SK-N-SH treated with all-trans-retinoic acid at 6 μM for 48 hours (cell line): Measurements from ENCODE around the gene TARBP1.

ENCODE experiments used
- ATAC-seq: fragments of 200-7000 bp; cut with Tn5 transposase; 3 replicates; pipeline ENCODE4 v1.9.1; 2020; ENCODE audit warnings: mild to moderate bottlenecking, moderate library complexity
- BACH2 ChIP-seq: fragments of 250-450 bp; sonication (Bioruptor Pico); IDR thresholded peaks from 2 replicates; pipeline ENCODE4 v1.9.0; 2021; ENCODE audit warnings: mild to moderate bottlenecking, borderline replicate concordance
- CSDC2 ChIP-seq: fragments of 250-450 bp; sonication (Bioruptor Pico); IDR thresholded peaks from 2 replicates; pipeline ENCODE4 v1.5.0; 2020; ENCODE audit warnings: mild to moderate bottlenecking, moderate library complexity
- ESRRG ChIP-seq: fragments of 250-450 bp; sonication (Bioruptor Pico); IDR thresholded peaks from 2 replicates; pipeline ENCODE4 v1.6.1; 2021; ENCODE audit warnings: mild to moderate bottlenecking
- GLIS3 ChIP-seq: fragments of 250-450 bp; sonication (Bioruptor Pico); IDR thresholded peaks from 2 replicates; pipeline ENCODE4 v1.5.0; 2020; ENCODE audit warnings: mild to moderate bottlenecking, moderate library complexity
- ISL1 ChIP-seq: fragments of 250-450 bp; sonication (Bioruptor Pico); IDR thresholded peaks from 2 replicates; pipeline ENCODE4 v2.1.2; 2022; ENCODE audit warnings: mild to moderate bottlenecking, moderate library complexity
- OSR1 ChIP-seq: fragments of 250-450 bp; sonication (Bioruptor Pico); IDR thresholded peaks from 2 replicates; pipeline ENCODE4 v1.8.0; 2022; ENCODE audit warnings: moderate library complexity, mild to moderate bottlenecking, inconsistent platforms
- PATZ1 ChIP-seq: fragments of 250-450 bp; sonication (Bioruptor Pico); IDR thresholded peaks from 2 replicates; pipeline ENCODE4 v1.8.0; 2020; ENCODE audit warnings: mild to moderate bottlenecking, moderate library complexity, borderline replicate concordance
- POU6F1 ChIP-seq: fragments of 250-450 bp; sonication (Bioruptor Pico); IDR thresholded peaks from 2 replicates; pipeline ENCODE4 v1.8.0; 2021; ENCODE audit warnings: low read depth, mild to moderate bottlenecking, moderate library complexity, borderline replicate concordance
- RARB ChIP-seq: fragments of 250-450 bp; sonication (Bioruptor Pico); IDR thresholded peaks from 2 replicates; pipeline ENCODE4 v1.8.0; 2021; ENCODE audit warnings: mild to moderate bottlenecking, moderate library complexity
- SNAI2 ChIP-seq: fragments of 250-450 bp; sonication (Bioruptor Pico); IDR thresholded peaks from 2 replicates; pipeline ENCODE4 v1.5.0; 2020; ENCODE audit warnings: mild to moderate bottlenecking, moderate library complexity
- TCF4 ChIP-seq: fragments of 250-450 bp; sonication (Bioruptor Pico); IDR thresholded peaks from 2 replicates; pipeline ENCODE4 v1.8.0; 2021; ENCODE audit warnings: mild to moderate bottlenecking, moderate library complexity, borderline replicate concordance
- TOX ChIP-seq: fragments of 250-450 bp; sonication (Bioruptor Pico); IDR thresholded peaks from 2 replicates; pipeline ENCODE4 v1.8.0; 2021; ENCODE audit warnings: mild to moderate bottlenecking, moderate library complexity, borderline replicate concordance
- ZC3H10 ChIP-seq: fragments of 250-450 bp; sonication (Bioruptor Pico); IDR thresholded peaks from 2 replicates; pipeline ENCODE4 v1.5.1; 2021; ENCODE audit warnings: mild to moderate bottlenecking, moderate library complexity
- ZFP3 ChIP-seq: fragments of 250-450 bp; sonication (Bioruptor Pico); IDR thresholded peaks from 2 replicates; pipeline ENCODE4 v1.5.0; 2020; ENCODE audit warnings: mild to moderate bottlenecking, moderate library complexity
- ZFP30 ChIP-seq: fragments of 450-650 bp; formaldehyde crosslinking; IDR thresholded peaks from 2 replicates; pipeline ENCODE4 v1.5.0; 2022; ENCODE audit warnings: mild to moderate bottlenecking, moderate library complexity
- ZNF565 ChIP-seq: fragments of 450-650 bp; formaldehyde crosslinking; conservative IDR thresholded peaks from 2 replicates; pipeline ENCODE4 v1.5.0; 2020; ENCODE audit warnings: low read depth, mild to moderate bottlenecking, moderate library complexity
- ZNF70 ChIP-seq: fragments of 450-650 bp; formaldehyde crosslinking; IDR thresholded peaks from 2 replicates; pipeline ENCODE4 v1.5.0; 2020; ENCODE audit warnings: mild to moderate bottlenecking, moderate library complexity
- ZNF8 ChIP-seq: fragments of 450-650 bp; formaldehyde crosslinking; IDR thresholded peaks from 2 replicates; pipeline ENCODE4 v1.5.0; 2020; ENCODE audit warnings: mild to moderate bottlenecking, moderate library complexity
- TF ChIP-seq, protein P1 (sequence below): fragments of 250-450 bp; sonication (Bioruptor Pico); IDR thresholded peaks from 2 replicates; pipeline ENCODE4 v1.5.1; 2020; ENCODE audit warnings: low read depth, mild to moderate bottlenecking, moderate library complexity
- TF ChIP-seq, protein P2 (sequence below): fragments of 250-450 bp; sonication (Bioruptor Pico); IDR thresholded peaks from 2 replicates; pipeline ENCODE4 v1.5.1; 2021; ENCODE audit warnings: mild to moderate bottlenecking, moderate library complexity
- TF ChIP-seq, protein P3 (sequence below): fragments of 250-450 bp; sonication (Bioruptor Pico); IDR thresholded peaks from 2 replicates; pipeline ENCODE4 v1.5.0; 2020; ENCODE audit warnings: mild to moderate bottlenecking, moderate library complexity

The TARBP1 gene

DNA sequence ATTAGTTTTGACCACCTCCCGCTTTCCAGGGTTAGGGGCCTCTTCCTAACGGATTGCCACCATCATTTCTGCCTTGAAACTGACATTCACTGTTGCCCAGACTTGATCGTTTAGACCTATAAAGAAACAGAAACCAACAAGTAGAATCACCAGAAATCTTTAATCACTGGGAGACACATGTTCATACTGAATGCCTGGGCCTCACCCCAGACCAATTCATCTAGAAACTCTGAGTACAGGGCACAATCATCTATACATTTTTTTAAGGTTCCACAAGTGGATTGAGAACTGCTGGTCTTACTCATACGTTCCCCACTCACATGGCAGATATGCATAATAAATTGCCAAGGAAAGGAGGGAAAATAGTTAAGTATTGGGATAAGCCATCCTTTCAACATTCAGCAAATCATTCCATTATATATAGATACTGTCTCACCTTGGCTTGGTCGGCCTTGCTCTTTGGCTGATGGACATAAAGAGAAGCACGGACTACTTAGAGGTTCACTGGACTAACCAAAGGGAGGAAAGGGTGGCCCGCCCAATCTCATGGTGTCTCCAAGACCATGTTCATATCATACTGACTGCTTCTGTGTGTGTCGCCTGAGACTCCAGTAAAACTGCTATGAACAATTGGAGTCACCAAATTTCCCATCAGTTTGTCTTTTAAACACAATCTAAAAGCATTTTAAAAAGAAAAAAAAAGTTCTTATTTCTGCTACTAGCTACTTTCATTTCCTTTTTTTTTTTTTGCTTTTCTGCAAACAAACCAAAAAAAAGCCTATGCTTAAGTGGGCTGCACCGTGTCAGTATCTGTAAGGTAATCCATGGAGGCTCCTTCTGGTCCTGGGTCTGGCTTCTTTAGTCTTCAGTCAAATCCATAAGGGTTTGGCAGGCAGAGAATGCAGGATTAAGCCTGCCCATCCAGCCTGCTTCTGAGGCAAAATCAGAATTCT lies 9.4 kb upstream of the TARBP1 start:
- TF ChIP-seq OSR1 (CRISPR knock-in tag) (no peak), SNAI2 (CRISPR knock-in tag) (no peak), ZNF70 (CRISPR knock-in tag) (no peak), ZC3H10 (no peak), ZFP3 (CRISPR knock-in tag) (no peak), ESRRG (CRISPR knock-in tag) (no peak), TCF4 (CRISPR knock-in tag) (no peak), GLIS3 (CRISPR knock-in tag) (no peak), ZFP30 (CRISPR knock-in tag) (no peak), BACH2 (CRISPR knock-in tag) (no peak), PATZ1 (no peak), ZNF8 (CRISPR knock-in tag) (no peak), RARB (no peak), TOX (CRISPR knock-in tag) (no peak), ZNF565 (CRISPR knock-in tag) (no peak)
- TF ChIP-seq, protein P1, sequence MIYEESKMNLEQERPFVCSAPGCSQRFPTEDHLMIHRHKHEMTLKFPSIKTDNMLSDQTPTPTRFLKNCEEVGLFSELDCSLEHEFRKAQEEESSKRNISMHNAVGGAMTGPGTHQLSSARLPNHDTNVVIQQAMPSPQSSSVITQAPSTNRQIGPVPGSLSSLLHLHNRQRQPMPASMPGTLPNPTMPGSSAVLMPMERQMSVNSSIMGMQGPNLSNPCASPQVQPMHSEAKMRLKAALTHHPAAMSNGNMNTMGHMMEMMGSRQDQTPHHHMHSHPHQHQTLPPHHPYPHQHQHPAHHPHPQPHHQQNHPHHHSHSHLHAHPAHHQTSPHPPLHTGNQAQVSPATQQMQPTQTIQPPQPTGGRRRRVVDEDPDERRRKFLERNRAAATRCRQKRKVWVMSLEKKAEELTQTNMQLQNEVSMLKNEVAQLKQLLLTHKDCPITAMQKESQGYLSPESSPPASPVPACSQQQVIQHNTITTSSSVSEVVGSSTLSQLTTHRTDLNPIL, result no peak
- TF ChIP-seq, protein P2, sequence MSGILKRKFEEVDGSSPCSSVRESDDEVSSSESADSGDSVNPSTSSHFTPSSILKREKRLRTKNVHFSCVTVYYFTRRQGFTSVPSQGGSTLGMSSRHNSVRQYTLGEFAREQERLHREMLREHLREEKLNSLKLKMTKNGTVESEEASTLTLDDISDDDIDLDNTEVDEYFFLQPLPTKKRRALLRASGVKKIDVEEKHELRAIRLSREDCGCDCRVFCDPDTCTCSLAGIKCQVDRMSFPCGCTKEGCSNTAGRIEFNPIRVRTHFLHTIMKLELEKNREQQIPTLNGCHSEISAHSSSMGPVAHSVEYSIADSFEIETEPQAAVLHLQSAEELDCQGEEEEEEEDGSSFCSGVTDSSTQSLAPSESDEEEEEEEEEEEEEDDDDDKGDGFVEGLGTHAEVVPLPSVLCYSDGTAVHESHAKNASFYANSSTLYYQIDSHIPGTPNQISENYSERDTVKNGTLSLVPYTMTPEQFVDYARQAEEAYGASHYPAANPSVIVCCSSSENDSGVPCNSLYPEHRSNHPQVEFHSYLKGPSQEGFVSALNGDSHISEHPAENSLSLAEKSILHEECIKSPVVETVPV, result no peak
- TF ChIP-seq, all 23 proteins: peak for 0
- no peak for ATAC-seq

DNA sequence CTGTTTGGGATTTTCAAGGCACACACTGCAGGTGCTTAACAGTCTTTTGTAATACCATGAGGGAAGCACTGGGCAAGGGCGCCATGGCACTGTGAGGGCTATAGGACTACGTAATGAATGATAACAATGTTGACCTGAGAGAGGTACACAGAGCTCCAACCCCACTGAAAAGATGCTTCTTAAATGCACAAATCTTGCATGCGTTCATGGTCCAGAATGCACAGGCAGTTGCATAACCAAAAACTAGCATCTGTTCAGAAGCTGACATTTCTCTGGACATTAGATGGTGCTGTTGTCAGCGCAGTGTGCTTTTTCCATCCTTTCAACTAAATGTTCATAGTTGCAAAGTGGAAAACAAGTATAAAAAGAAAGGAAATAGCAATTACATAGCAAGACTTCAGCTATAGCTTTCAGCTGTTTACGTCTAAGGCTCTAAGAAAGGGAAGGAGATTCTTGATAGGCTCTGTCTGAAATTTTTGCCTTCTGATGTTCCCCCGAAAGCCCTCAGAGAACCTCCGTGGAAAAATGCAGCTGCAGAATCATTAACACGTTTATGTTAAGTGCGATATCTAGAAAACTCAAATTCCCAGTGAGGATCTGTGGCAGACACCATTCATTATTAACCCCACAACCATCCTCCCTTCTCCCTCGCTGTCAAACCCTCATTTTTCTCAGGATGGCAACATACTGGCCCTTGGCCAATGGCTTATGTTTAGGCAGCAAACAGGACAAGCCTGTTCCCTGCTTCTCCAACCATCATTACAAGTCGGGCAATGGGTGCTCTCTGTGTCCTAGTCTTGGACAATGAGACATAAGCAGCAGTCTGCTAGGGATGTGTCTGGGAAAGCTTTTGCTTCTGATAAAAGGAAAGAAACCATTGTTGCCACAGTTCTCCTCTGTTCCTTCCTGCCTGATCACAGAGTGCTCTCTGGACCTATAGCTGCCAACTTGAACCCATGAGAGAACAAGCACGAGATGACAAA lies 8.2 kb upstream of the TARBP1 start:
- no peak for TF ChIP-seq ZFP3 (CRISPR knock-in tag)
- TF ChIP-seq PATZ1, result no peak
- TF ChIP-seq RARB, result no peak
- TF ChIP-seq POU6F1 (CRISPR knock-in tag), result no peak
- TF ChIP-seq ZFP30 (CRISPR knock-in tag), result no peak
- no peak for TF ChIP-seq BACH2 (CRISPR knock-in tag)
- TF ChIP-seq, protein P2, result no peak
- TF ChIP-seq CSDC2, result no peak
- TF ChIP-seq SNAI2 (CRISPR knock-in tag), result no peak
- no peak for TF ChIP-seq ISL1 (CRISPR knock-in tag)
- no peak for TF ChIP-seq TCF4 (CRISPR knock-in tag)
- no peak for TF ChIP-seq TOX (CRISPR knock-in tag)
- no peak for TF ChIP-seq ZNF565 (CRISPR knock-in tag)
- TF ChIP-seq, protein P3, sequence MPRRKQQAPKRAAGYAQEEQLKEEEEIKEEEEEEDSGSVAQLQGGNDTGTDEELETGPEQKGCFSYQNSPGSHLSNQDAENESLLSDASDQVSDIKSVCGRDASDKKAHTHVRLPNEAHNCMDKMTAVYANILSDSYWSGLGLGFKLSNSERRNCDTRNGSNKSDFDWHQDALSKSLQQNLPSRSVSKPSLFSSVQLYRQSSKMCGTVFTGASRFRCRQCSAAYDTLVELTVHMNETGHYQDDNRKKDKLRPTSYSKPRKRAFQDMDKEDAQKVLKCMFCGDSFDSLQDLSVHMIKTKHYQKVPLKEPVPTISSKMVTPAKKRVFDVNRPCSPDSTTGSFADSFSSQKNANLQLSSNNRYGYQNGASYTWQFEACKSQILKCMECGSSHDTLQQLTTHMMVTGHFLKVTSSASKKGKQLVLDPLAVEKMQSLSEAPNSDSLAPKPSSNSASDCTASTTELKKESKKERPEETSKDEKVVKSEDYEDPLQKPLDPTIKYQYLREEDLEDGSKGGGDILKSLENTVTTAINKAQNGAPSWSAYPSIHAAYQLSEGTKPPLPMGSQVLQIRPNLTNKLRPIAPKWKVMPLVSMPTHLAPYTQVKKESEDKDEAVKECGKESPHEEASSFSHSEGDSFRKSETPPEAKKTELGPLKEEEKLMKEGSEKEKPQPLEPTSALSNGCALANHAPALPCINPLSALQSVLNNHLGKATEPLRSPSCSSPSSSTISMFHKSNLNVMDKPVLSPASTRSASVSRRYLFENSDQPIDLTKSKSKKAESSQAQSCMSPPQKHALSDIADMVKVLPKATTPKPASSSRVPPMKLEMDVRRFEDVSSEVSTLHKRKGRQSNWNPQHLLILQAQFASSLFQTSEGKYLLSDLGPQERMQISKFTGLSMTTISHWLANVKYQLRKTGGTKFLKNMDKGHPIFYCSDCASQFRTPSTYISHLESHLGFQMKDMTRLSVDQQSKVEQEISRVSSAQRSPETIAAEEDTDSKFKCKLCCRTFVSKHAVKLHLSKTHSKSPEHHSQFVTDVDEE (CRISPR knock-in tag), result no peak
- no peak for TF ChIP-seq ESRRG (CRISPR knock-in tag)
- TF ChIP-seq, all 23 proteins: peak for 0
- ATAC-seq, result peak; percentile 92
